Measurements from ENCODE around the gene PGBD5.
"Not testable (repeated sequence)": the region's sequence is repeated elsewhere in the genome, so short reads cannot be mapped to it uniquely, and the experiment has no call there.

PGBD5 gene, protein sequence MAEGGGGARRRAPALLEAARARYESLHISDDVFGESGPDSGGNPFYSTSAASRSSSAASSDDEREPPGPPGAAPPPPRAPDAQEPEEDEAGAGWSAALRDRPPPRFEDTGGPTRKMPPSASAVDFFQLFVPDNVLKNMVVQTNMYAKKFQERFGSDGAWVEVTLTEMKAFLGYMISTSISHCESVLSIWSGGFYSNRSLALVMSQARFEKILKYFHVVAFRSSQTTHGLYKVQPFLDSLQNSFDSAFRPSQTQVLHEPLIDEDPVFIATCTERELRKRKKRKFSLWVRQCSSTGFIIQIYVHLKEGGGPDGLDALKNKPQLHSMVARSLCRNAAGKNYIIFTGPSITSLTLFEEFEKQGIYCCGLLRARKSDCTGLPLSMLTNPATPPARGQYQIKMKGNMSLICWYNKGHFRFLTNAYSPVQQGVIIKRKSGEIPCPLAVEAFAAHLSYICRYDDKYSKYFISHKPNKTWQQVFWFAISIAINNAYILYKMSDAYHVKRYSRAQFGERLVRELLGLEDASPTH

DNA sequence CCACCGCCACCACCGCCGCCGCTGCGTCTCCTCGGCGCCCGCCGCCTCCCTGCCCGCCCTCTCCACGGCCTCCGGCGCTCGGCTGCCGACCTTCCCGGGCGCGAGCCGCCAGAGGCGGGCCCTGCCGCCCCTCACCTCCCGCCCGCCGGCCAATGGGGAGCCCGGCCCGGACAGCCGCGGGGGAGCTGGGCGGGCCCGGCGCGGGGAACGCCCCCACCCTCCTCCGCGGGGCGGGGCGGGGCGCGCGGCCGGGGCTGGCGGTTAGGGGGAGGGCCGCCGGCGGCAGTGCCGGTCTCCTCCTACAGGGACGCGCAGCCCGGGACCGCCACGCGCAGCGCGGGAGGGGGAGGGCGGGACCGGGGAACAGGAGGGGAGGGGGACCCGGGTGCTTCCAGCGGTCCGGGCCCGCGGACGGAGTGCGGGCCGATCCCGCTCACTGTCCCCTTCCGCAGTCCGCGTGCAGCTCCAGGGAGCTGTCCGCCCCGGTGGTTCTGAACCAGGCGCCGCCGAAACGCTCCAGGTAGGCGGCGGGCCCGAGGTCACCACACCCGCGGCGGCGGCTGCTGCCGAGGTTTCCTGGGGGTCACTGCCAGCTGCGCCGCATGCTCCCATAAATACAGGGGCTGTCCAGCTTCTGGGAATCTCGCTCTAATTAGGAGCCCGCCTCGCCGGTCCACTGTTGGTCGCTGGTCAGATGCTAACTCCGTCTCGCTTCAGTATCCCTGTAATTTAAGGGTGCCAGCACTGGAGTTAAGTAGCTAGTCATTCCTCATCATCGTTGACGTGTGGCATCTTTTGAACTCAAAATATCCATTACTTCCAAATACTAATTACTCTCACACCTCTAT is at the start of gene PGBD5:
TSS of gene PGBD5 (minus strand) at position 87 of the 848 bp plus-strand sequence. CDS start 404 bp downstream, outside the sequence.
- H3K4me1 Mint-ChIP-seq = peaks cover 11% of the 10 kb centered on the region
- DNase-seq = peak; percentile 60 to 69
- peaks cover 55% of the 10 kb centered on the region for H3K27me3 Mint-ChIP-seq
- peak within 1 kb of the TSS; percentile 52 to 66 for H3K4me3 Mint-ChIP-seq
- H3K27ac Mint-ChIP-seq = no peak within 1 kb of the TSS
- H3K9me3 Mint-ChIP-seq = no peaks in the 10 kb centered on the region
- peak; percentile 84 for ATAC-seq

DNA sequence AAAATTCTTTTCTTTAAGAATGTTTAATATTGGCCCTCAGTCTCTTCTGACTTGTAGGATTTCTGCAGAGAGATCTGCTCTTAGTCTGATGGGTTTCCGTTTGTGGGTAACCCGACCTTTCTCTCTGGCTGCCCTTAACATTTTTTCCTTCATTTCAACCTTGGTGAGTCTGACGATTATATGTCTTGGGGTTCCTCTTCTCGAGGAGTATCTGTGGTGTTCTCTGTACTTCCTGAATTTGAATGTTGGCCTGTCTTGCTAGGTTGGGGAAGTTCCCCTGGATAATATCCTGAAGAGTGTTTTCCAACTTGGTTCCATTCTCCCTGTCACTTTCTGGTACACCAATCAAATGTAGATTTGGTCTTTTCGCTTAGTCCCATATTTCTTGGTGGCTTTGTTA is 48.8 kb upstream of the PGBD5 start:
- not testable (repeated sequence) for DNase-seq, H3K4me3 Mint-ChIP-seq, ATAC-seq, H3K27ac Mint-ChIP-seq, H3K9me3 Mint-ChIP-seq, H3K4me1 Mint-ChIP-seq
- peaks cover 61% of the 10 kb centered on the region for H3K27me3 Mint-ChIP-seq

DNA sequence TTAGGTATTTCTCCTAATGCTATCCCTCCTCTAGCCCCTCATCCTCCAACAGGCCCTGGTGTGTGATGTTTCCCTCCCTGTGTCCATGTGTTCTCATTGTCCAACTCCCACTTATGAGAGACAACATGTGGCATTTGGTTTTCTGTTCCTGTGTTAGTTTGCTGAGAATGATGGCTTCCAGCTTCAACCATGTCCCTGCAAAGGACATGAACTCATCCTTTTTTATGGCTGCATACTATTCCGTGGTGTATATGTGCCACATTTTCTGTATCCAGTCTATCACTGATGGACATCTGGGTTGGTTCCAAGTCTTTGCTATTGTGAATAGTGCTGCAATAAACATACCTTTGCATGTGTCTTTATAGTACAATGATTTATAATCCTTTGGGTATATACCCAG is 44.6 kb upstream of the PGBD5 start:
- not testable (repeated sequence) for H3K9me3 Mint-ChIP-seq, ATAC-seq, DNase-seq, H3K4me1 Mint-ChIP-seq, H3K27ac Mint-ChIP-seq, H3K4me3 Mint-ChIP-seq
- peaks cover 36% of the 10 kb centered on the region for H3K27me3 Mint-ChIP-seq

DNA sequence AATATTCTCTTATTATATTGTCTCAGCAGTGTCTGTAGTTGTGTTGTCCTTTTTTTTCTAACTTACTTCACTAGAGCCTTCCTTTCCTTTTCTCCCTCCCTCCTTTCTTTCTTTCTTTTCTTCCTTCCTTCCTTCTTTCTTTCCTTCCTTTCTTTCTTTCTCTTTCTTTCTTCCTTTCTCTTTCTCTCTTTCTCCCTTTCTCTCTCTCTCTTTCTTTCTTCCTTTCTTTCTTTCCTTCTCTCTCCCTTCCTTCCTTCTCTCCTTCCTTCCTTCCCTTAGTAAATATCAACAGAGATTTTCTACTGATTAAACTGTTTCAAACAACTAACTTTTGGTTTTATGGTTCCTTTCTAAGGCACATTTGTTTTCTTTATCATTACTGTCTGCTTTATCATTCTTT is 43.1 kb upstream of the PGBD5 start:
- no peak for DNase-seq
- peaks cover 29% of the 10 kb centered on the region for H3K27me3 Mint-ChIP-seq
- peaks cover 9 to 10% of the 10 kb centered on the region in 2 donors for H3K9me3 Mint-ChIP-seq
- no peaks in the 10 kb centered on the region for H3K4me1 Mint-ChIP-seq
- ATAC-seq = no peak
- no peak overlapping the region for H3K4me3 Mint-ChIP-seq
- H3K27ac Mint-ChIP-seq = no peak overlapping the region

DNA sequence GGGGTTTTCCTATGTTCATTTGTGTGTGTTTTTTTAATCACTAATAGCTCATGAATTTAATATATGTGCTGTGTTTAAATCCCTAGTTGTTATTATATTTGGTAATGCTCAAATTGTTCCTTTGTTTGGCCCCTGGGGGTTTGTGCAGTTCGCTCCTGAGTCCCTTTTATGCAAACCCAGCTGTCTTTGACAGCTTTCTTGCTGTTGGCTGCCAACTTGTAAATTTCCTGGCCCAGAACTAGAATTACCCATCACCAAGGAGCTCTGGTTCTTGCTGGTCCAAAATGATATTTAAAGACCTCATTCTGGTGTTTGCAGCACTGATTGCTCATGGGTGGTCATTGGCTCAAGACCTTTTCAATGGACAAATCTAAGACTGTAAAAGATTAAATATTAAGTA is 39.6 kb upstream of the PGBD5 start:
- ATAC-seq (no peak), DNase-seq (no peak)
- H3K9me3 Mint-ChIP-seq = peaks cover 0 to 6% of the 10 kb centered on the region in 2 donors
- no peak overlapping the region for H3K27ac Mint-ChIP-seq
- no peak overlapping the region for H3K4me3 Mint-ChIP-seq
- H3K4me1 Mint-ChIP-seq = no peaks in the 10 kb centered on the region
- H3K27me3 Mint-ChIP-seq = peaks cover 9% of the 10 kb centered on the region

DNA sequence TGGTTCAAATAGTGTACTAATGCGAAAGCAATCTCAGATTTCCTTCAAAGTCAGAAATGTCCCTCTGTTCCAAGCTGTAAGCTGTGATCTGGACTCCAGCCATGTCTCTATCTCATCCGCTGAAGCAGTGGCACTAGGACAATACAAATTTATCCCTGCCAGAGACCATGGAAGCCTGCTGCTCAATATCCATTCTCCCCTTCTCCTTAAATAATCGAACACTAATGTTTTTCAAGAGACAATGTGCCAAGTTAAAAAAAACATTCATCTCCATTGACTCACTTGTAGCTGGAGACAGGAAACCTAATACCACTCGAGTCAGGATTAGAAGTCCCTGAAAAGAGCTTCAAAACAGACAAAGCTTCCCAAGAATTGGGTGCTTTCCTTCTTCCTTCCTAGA is 38.5 kb upstream of the PGBD5 start:
- Mint-ChIP-seq H3K27ac (no peak overlapping the region), H3K27me3 (peaks cover 19% of the 10 kb centered on the region), H3K4me3 (no peak overlapping the region), H3K9me3 (peaks cover 0 to 5% of the 10 kb centered on the region in 2 donors), H3K4me1 (no peaks in the 10 kb centered on the region)
- ATAC-seq (no peak), DNase-seq (no peak)

DNA sequence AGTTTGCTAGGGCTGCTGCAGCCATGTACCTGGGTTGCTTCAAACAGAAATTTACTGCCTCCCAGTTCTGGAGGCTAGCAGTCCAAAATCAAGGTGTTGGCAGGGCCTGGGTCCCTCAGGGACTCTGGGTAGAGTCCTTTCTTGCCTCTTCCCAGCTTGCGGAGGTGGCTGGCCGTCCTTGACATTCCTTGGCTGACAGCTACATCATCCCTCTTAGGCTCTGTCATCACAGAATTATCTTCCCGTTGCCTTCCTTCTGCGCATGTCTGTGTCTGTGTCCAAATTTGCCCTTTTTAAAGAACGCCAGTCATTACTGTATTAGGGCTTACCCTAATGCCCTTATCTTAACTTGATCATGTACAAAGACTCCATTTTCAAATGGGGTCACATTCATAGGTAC is 37.6 kb upstream of the PGBD5 start:
- Mint-ChIP-seq H3K27ac (no peak overlapping the region), H3K4me1 (no peaks in the 10 kb centered on the region), H3K27me3 (peaks cover 27% of the 10 kb centered on the region), H3K4me3 (no peak overlapping the region), H3K9me3 (no peaks in the 10 kb centered on the region)
- DNase-seq (no peak), ATAC-seq (no peak)

DNA sequence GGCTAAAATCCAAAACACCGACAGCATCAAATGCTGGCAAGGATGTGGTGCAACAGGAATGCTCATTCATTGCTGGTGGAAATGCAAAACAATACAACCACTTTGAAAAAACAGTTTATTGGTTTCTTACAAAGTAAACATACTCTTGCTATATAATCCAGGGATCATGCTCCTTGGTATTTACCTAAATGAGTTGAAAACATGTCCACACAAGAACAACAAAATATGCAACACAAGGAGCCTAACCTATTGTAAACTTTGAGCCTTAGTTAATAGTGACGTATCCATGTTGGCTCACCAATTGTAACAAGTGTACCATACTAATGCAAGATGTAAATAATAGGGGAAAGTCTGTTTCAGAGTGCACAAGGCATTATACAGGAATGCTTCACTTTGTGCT is 37.2 kb upstream of the PGBD5 start:
- ATAC-seq (no peak), DNase-seq (no peak)
- H3K4me3 Mint-ChIP-seq = no peak overlapping the region
- no peaks in the 10 kb centered on the region for H3K4me1 Mint-ChIP-seq
- peaks cover 32% of the 10 kb centered on the region for H3K27me3 Mint-ChIP-seq
- H3K27ac Mint-ChIP-seq = no peak overlapping the region
- no peaks in the 10 kb centered on the region for H3K9me3 Mint-ChIP-seq

DNA sequence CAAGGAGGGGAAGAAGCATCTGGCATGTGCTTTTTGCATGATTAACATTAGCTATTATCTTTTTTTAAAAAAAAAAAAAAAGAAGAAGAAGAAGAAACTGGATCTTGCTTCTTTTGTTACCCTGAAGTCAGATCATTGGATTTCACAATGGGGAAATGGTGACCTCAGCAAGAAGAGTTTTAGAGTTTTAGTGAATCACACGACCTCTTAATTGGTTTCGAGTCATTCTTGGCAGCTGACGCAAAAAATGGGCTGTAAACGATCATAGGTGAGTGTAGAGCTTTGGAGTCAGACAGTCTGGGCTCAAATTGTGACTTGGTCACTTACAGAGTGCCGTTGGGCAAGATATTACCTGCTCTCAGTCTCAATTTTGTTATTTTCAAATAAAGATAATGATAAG is 33.3 kb upstream of the PGBD5 start:
- Mint-ChIP-seq H3K27me3 (peaks cover 47% of the 10 kb centered on the region), H3K4me1 (no peaks in the 10 kb centered on the region), H3K27ac (no peak overlapping the region)

DNA sequence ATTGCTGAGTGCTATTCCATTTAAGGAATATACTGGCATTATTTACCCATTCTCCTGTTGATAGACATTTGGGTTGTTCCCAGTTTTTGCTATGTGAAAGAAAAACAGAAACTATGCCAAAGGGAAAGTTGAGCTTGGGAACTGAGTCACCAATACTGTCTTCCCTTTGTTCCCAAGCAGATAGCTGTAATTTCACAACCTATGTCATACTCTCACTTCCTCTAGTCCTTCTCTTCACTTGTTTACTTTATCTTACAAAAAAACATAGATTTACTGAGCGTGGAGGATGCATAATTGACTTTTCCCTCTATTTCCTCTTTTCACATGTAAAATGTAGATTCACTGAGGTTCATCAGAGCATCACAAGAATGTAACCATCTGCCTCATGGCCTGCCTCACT is 32.4 kb upstream of the PGBD5 start:
- Mint-ChIP-seq H3K27ac (no peak overlapping the region), H3K27me3 (peaks cover 47% of the 10 kb centered on the region), H3K4me3 (no peak overlapping the region), H3K4me1 (no peaks in the 10 kb centered on the region), H3K9me3 (no peaks in the 10 kb centered on the region)
- ATAC-seq = no peak
- DNase-seq = no peak

More for the DNA sequence above, 33.3 kb upstream of the PGBD5 start:
- DNase-seq (no peak), ATAC-seq (no peak)
- no peaks in the 10 kb centered on the region for H3K9me3 Mint-ChIP-seq
- H3K4me3 Mint-ChIP-seq = no peak overlapping the region

DNA sequence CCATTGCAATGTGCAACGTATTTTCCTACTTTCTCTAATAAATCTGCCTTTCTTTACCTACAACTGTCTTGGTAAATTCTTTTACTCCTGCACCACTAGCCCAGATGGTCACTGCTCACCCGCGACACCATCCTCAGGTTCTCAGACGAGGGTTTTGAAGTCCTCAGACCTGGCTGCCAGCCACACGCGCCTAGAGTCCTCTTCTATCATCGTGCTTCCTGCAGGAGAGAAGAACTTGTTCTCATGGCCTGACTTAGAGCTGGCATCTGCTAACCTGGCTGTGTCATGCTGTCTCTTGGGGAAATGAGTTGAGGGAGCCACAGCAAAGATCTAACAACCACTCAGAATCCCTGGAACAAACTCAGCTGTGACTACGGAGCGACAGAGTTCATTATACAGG is 30.3 kb upstream of the PGBD5 start:
- Mint-ChIP-seq H3K9me3 (no peaks in the 10 kb centered on the region), H3K4me3 (no peak overlapping the region), H3K27me3 (peaks cover 53% of the 10 kb centered on the region), H3K4me1 (no peaks in the 10 kb centered on the region), H3K27ac (no peak overlapping the region)
- no peak for ATAC-seq
- no peak for DNase-seq

DNA sequence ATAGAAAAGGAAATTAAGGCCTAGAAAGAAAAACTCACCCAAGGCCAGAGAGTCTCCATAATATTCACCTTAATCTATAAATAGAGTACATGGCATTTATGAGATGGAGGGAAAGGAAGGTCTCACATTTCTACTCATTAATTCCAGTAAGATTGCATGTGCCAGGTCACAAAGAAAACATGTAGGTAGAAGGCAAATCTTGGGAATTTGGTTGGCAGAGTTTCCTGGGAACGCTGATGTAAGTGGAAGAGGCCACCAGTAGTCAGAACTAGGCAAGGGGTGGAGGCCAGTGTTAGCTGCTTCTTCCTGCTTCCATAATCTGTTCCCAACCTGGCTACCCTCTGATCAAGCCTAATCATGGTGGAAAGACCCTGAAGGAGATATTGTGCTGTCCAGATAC is 29.2 kb upstream of the PGBD5 start:
- no peak for ATAC-seq
- DNase-seq = no peak
- Mint-ChIP-seq H3K4me1 (no peaks in the 10 kb centered on the region), H3K27me3 (peaks cover 42% of the 10 kb centered on the region), H3K27ac (no peak overlapping the region), H3K4me3 (no peak overlapping the region), H3K9me3 (no peaks in the 10 kb centered on the region)

DNA sequence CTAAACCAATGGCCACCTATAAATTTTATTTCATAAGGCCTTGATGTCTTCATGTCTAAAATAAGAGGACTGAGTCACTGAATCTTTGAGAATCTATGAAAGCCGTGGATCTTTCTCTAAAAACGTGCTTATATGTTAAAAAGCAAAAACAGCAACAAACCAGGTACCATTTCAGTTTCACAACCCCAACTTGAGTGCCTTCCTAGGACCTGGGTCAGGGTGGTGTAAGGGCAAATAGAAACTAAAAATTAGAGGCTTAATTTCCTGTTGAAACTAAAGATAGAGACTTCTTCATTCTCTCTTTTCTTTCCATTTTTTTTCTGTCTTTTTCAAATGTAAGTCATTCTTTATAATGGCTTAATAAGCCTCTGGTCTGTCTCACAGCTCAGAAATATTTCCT is 27.2 kb upstream of the PGBD5 start:
- Mint-ChIP-seq H3K27ac (no peak overlapping the region), H3K4me1 (no peaks in the 10 kb centered on the region), H3K4me3 (no peak overlapping the region), H3K27me3 (peaks cover 34% of the 10 kb centered on the region), H3K9me3 (no peaks in the 10 kb centered on the region)
- no peak for ATAC-seq
- DNase-seq = no peak

DNA sequence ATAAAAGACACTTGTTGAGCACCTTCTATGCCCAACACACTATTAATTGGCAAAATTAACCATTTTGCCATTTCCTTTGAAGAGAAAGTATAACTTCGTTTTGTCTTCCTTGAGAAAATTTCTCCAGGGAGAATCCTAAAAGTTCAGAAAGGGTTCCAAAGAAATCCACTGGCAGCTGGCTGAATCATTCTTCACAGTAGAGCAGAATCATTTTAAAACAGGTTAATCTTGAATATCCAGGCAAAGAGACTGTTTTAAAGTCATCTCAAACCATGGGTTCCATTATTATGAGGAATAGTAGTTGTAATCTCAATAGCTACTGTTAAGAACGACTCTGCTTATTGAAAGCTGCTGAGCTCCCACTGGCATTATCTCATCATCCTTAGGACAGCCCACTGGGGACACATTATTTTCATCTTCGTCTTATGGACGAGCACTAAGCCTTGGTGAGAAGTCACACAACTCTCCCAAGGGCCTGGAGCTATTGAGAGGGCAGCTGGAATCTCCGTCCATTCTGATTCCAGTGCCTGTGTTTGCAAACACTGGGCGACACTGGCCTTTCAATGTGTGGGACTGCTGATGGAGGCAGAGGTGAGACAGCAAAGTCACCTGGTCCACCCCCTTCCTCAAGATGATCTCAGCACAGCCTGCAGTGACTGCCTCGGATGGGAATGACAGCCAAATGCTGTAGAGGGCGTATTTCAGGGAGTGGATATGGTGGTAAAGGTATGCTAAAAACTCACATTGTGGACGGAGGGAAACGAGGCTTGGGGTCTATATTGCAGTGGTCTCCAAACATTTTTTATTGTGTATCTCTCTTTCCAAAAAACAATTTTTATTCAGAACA is 15.3 kb upstream of the PGBD5 start:
- Mint-ChIP-seq H3K9me3 (peaks cover 5 to 19% of the 10 kb centered on the region in 2 donors), H3K4me3 (no peak overlapping the region), H3K4me1 (no peaks in the 10 kb centered on the region), H3K27ac (no peak overlapping the region), H3K27me3 (peaks cover 36% of the 10 kb centered on the region)
- DNase-seq (no peak), ATAC-seq (no peak)

DNA sequence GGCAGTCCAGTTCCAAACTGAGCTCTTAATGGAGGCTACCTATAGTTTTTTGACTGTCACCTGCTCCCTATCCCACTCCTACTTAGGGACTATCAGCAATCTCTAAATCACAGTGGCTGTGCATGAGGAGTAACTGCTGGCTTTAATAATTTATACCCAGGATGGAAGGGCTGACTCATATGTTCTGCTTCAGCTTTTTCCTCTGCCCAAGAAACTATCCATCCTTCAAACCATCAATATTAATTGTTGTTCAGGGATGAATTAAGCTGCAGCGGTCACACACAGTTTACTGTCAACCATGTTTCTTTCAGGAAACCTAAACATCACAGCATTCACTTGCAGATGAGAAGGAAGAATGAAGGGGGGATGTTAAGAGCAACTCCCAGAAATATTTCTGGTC is 9.0 kb upstream of the PGBD5 start:
- H3K9me3 Mint-ChIP-seq = peaks cover under 1 to 5% of the 10 kb centered on the region in 2 donors
- H3K27ac Mint-ChIP-seq = no peak overlapping the region
- H3K4me3 Mint-ChIP-seq = no peak overlapping the region
- H3K4me1 Mint-ChIP-seq = no peaks in the 10 kb centered on the region
- ATAC-seq = no peak
- no peak for DNase-seq
- peaks cover 16% of the 10 kb centered on the region for H3K27me3 Mint-ChIP-seq

Data from stimulated activated naive CD8-positive, alpha-beta T cell treated with anti-CD3 and anti-CD28 coated beads, Interleukin-15, amount 100 ng/mL, for 72 hours (primary cell).